GM18868 (cell line): ENCODE data around the gene LANCL3.
A peak's percentile ranks its signal among the peaks of the same experiment; 100 is the strongest.

Experiments used
- ATAC-seq: cut with Tn5 transposase; IDR thresholded peaks from one replicate; pipeline ENCODE4 v1.9.1; 2021; ENCODE audit warnings: mild to moderate bottlenecking, moderate library complexity; ENCODE audit not compliant: unreplicated experiment

LANCL3 gene

DNA sequence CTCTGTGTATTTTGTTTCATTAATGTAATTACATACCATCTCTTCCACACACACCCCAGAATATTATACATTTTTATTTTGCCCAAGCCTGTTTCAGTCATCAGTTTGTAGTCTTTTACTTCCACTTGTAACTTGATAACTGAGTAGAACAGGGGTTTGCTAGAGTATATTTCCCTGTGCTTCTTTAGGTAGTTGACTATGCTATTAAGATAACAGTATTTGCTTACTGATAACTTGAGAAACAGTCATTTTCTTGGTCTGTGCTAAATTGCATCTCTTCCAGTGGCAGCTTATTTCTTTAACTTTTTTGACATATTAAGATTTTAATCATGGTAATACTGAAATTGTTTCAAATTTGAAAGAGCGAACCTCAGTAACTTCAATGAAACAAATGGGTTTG, 107.1 kb downstream of the LANCL3 start:
- ATAC-seq = no peak

GRCh38 chrX:37679230-37679629, 107.8 kb downstream of the LANCL3 start:
- ATAC-seq = no peak

- ATAC-seq = no peak
Observed at GRCh38 chrX:37679888-37680287, 108.4 kb downstream of the LANCL3 start.

DNA sequence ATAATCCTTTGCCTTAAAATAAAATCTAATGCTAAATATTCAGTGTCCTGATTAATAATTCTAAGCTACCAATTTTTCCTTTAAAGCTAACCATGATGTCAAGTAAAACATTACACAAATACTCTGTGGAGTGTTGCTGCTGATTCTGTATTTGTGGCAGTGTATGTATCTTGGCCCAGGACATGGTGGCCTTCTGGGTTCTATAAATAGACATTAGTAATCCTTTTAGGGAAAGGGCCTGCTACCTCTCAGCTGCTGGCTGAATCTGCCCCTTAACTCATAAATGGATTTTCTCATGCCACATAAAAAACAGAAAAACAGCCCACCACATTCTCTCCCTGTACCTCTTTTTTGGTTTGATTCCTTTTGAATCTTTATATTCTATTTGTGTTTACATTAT, 113.0 kb downstream of the LANCL3 start:
- ATAC-seq = no peak

GRCh38 chrX:37684973-37685372, 113.5 kb downstream of the LANCL3 start:
- ATAC-seq = no peak

- ATAC-seq = peak; percentile 84
Observed at GRCh38 chrX:37685381-37686359, 114.2 kb downstream of the LANCL3 start, which contains the start of gene XK. Gene XK, plus strand, starts transcription at chrX:37685791. Its CDS starts 171 bp downstream, at chrX:37685962.

- ATAC-seq = no peak
Observed at GRCh38 chrX:37686369-37686995, 115.0 kb downstream of the LANCL3 start.

GRCh38 chrX:37686996-37687395, 115.5 kb downstream of the LANCL3 start:
- ATAC-seq = no peak

GRCh38 chrX:37690119-37690518, 118.7 kb downstream of the LANCL3 start:
- no peak for ATAC-seq

GRCh38 chrX:37692918-37693317, 121.5 kb downstream of the LANCL3 start:
- ATAC-seq = no peak

- ATAC-seq = no peak
Observed at GRCh38 chrX:37697169-37697760, 125.8 kb downstream of the LANCL3 start.

- no peak for ATAC-seq
Observed at GRCh38 chrX:37701588-37701987, 130.1 kb downstream of the LANCL3 start.

DNA sequence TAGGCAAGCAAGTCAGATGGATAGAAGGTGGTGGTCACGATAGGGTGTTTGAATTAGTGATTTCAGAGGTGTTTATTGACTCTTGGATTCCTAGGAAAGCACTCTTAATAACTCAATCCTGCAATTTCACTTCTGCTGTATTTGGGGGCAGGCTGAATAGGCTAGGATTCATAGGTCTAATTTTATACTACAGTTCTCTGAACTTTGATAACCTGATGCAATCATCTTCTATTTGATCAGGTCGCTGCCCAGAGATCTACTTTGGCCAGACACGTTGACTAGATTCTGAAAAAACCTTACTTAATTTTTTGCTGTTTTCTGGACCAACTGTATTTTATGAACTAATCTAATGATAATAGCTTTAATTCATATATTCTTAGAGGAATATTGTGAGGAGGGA, 140.5 kb downstream of the LANCL3 start:
- ATAC-seq = no peak

- peak; percentile 64 for ATAC-seq
Observed at GRCh38 chrX:37712458-37712857, 141.0 kb downstream of the LANCL3 start.

GRCh38 chrX:37714479-37714878, 143.0 kb downstream of the LANCL3 start:
- no peak for ATAC-seq

DNA sequence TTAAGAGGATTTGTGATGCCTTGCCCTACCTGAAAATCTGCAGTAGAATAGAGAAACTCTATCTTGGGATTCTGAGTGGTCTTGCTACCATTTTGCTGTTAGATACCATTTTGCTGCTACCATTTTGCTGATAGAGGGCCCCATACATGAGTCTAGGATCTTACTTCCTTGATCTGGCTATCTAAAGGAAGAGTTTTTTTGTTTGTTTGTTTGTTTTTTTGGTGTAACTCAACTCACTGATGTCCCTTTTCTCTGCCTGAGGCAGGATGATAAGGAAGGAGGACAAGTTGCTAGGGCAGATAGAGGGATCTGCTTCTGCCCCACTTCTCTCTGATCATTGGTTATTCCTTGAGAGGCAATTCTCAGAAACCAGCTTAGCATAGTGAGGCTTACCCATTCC, 145.1 kb downstream of the LANCL3 start:
- no peak for ATAC-seq

DNA sequence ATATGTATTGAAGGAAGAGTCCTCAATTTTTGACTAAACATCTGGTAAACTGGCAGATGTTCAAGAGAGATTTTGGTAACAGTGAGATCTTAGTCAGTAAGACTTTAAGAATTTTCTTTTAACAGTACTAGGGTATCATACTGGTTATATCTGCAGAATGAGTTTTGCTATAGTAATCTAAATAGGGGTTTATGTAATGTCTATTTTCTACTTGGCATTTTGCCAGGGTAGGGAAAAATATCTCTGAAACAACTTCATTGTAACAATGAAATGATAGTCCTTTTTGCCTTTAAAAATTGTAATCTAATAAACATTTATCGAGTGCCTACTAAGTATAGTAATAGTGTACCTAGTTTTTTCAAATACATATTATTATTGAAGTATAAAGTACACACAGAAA, 146.2 kb downstream of the LANCL3 start:
- ATAC-seq = no peak

DNA sequence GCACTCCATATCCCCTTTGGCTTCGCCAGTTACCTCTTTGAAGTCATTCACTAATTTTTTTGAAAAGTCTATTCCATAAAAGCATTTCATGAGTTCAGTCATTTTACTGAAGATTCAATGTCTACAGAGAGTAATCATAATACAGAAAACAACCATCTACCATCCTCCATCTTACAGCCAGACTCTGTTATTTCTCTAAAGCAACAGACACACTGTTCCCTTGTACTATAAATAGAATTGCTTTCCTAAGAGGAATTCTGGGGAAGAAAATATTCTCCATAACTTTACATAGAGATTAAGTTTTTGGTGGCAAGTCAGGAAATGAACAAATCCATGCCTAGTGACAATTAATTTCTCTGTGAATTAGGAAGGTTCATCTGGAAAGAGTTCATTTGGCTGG, 151.1 kb downstream of the LANCL3 start:
- no peak for ATAC-seq

DNA sequence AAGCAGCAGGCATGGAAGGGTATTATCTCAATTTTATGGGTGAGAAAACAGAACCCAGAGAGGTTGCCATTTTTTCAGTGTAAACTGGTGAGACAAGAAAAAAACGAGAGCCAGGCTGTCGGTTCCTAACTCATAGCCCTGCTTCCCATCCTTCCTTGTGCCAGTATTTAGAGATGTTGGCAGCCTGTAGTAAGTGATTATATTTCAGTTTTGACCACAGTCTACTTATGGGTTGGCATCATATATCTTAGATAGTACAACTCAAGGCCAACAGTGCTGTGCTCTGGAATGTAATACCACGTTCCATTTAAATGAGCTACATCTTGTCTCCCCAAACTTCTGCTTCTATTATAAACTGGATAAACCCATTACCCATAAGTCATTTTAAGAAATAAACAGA, 154.9 kb downstream of the LANCL3 start:
- no peak for ATAC-seq
